HG02571 (cell line): Measurements from ENCODE around the gene PDE4D.
"Not testable (repeated sequence)": the region's sequence is repeated elsewhere in the genome, so short reads cannot be mapped to it uniquely, and the experiment has no call there.

Experiments used
- ATAC-seq: cut with Tn5 transposase; IDR thresholded peaks from one replicate; pipeline ENCODE4 v1.9.1; 2021; ENCODE audit warnings: mild to moderate bottlenecking, moderate library complexity; ENCODE audit not compliant: unreplicated experiment

The PDE4D gene

GRCh38 chr5:59487772-59488729 is 405.5 kb downstream of the PDE4D start:
- no peak for ATAC-seq

GRCh38 chr5:59487068-59487686 is 406.3 kb downstream of the PDE4D start:
- ATAC-seq: no peak

- no peak for ATAC-seq
Measured at GRCh38 chr5:59486508-59486907, 407.0 kb downstream of the PDE4D start.

- no peak for ATAC-seq
Measured at GRCh38 chr5:59485629-59486439, 407.7 kb downstream of the PDE4D start.

- ATAC-seq: no peak
Measured at GRCh38 chr5:59485107-59485506, 408.4 kb downstream of the PDE4D start.

GRCh38 chr5:59484618-59485017 is 408.9 kb downstream of the PDE4D start:
- ATAC-seq: no peak

GRCh38 chr5:59483971-59484472 is 409.5 kb downstream of the PDE4D start:
- ATAC-seq: no peak

GRCh38 chr5:59479086-59479485 is 414.4 kb downstream of the PDE4D start:
- ATAC-seq: no peak

GRCh38 chr5:59474324-59474723 is 419.2 kb downstream of the PDE4D start:
- ATAC-seq: no peak

GRCh38 chr5:59473611-59474010 is 419.9 kb downstream of the PDE4D start:
- no peak for ATAC-seq

GRCh38 chr5:59471463-59471862 is 422.1 kb downstream of the PDE4D start:
- ATAC-seq: no peak

GRCh38 chr5:59467969-59468368 is 425.6 kb downstream of the PDE4D start:
- ATAC-seq: no peak

- no peak for ATAC-seq
Measured at GRCh38 chr5:59466271-59466670, 427.3 kb downstream of the PDE4D start.

GRCh38 chr5:59464969-59465368 is 428.6 kb downstream of the PDE4D start:
- no peak for ATAC-seq

GRCh38 chr5:59463618-59464166 is 429.8 kb downstream of the PDE4D start:
- not testable (repeated sequence) for ATAC-seq

GRCh38 chr5:59462956-59463355 is 430.6 kb downstream of the PDE4D start:
- ATAC-seq: no peak

GRCh38 chr5:59460368-59461153 is 433.0 kb downstream of the PDE4D start:
- no peak for ATAC-seq

- ATAC-seq: no peak
Measured at GRCh38 chr5:59458966-59459729, 434.4 kb downstream of the PDE4D start.

GRCh38 chr5:59458321-59458720 is 435.2 kb downstream of the PDE4D start:
- no peak for ATAC-seq
